NCI-H2196 (cell line): Measurements from ENCODE around the gene FEM1C.
A peak's percentile ranks its signal among the peaks of the same experiment; 100 is the strongest.

ENCODE experiments used
- DNase-seq: peaks from one replicate; lab custom pipeline; 2025; ENCODE audit not compliant: unreplicated experiment; lab: John Stamatoyannopoulos, UW

FEM1C gene, protein sequence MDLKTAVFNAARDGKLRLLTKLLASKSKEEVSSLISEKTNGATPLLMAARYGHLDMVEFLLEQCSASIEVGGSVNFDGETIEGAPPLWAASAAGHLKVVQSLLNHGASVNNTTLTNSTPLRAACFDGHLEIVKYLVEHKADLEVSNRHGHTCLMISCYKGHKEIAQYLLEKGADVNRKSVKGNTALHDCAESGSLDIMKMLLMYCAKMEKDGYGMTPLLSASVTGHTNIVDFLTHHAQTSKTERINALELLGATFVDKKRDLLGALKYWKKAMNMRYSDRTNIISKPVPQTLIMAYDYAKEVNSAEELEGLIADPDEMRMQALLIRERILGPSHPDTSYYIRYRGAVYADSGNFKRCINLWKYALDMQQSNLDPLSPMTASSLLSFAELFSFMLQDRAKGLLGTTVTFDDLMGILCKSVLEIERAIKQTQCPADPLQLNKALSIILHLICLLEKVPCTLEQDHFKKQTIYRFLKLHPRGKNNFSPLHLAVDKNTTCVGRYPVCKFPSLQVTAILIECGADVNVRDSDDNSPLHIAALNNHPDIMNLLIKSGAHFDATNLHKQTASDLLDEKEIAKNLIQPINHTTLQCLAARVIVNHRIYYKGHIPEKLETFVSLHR

DNA sequence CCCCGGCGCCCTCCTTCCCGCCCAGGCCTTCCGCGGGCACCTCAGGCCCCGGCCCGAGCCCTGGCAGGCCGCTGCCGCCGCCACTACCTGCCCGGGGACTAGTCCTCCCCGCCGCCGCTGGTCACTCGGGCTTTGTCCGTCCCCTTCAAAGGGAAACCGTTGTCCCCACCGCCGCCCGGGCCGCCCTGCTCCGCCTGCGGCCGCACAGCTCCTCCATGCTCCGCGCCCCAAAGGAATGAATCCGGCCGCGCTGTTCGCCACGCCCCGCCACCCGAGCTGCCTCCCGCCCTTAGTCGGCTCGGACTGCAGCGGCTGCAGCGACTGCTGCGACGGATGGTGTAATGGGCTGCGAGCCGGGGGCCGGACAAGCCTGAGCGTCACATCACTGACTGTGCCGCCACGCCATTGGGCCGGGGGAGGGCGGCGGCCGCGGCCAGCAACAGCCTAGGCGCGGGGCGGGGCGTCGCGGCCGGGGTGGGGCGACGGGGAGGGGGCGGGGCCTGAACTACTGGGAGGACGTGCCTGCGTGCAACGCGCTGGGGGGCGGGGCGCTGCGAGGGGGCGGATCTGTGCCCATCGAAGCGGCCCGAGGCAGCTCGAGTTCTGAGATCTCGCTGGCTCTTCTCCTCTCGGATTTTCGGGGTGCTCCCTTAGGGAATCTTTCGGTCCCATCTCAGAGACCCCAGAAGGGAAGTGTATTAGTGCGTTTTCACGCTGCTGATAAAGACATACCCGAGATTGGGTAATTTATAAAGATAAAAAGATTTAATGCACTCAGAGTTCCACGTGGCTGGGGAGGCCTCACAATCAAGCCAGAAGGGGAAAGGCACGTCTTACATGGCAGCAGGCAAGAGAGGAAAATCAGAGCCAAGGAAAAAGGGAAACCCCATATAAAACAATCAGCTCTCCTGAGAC, at the start of gene FEM1C:
FEM1C (minus strand) TSS at position 340 of the 915 bp plus-strand sequence. CDS start 1,282 bp downstream, outside the sequence.
- DNase-seq = peak; percentile 94

- DNase-seq = no peak
Measured at GRCh38 chr5:115589043-115589442, 44.5 kb upstream of the FEM1C start.

DNA sequence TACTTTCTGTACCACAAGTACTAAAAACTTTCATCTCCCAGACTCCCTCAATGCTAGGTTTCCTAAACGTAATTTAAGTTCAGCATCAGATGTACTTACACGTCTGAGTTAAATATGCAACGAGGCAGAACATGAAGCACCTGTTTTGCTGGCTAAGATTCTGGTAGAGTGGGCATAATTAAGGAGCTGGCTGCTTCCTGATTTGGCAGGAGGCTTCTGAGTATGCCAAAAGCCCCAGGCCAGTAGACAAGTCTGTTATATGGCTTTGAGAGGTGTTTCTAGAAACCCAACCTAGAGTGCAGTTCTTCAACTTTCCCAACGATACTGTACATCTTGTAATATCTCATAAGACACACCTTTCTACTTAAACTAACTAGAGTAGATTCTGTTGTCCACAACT, 44.1 kb upstream of the FEM1C start:
- no peak for DNase-seq

- DNase-seq = peak; percentile 30
Measured at GRCh38 chr5:115586525-115587146, 42.1 kb upstream of the FEM1C start.

DNA sequence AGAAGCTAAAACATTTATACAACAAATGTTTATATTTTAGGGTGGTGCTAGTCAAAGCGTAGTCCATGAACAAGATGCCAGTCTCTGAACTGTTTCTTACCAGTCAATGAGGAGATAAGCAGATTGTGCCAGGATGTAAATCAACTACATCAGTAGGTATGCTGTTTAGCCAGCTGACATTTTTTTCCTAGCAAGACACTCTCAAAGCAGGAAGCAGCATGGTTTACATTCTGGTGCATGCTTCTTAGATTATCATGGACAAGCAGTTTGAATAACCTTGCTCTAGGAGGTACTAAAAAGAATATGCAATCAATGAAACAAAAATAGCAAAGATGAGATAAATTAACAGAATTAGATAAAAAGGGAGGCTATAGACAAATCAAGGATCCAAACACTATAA, 40.7 kb upstream of the FEM1C start:
- DNase-seq = no peak

GRCh38 chr5:115584501-115584900, 39.9 kb upstream of the FEM1C start:
- no peak for DNase-seq

DNA sequence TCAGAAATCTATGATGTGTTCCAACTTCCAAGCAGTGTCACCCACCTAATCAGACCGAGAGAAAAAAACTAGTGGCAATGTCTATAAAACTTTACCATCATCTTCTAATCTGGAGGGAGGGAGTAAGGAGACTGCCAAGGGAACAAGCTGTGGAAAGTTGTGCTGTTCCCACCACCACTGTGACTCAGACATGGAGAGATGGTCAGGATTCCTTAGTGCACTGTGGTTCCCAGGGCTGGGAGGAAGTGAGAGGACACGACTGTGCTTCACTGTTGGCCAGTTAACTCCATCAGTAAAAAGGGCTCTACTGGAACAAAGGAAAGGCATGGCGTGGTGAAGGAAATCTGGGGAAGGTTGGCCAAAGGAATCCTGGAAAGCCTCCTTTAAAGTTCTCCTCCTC, 38.9 kb upstream of the FEM1C start:
- DNase-seq = no peak

DNA sequence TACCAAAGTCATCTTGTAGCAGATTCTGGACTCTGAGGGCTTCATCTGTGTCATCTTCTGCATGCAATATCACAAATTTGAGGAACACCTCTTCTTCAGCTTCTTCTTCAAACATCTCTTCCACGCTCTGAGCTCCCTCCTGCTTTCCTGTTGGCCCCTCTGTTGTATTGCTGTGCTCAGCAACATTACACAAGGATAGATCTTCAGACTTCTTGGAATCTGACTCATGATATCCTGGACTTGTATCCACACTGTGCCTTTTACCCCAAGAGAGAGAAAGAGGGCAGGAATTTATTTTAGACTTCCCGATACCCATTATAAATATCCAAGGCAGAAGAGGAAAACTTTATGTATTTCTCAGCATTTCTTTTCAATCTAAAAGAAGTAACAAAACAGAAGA, 36.4 kb upstream of the FEM1C start:
- no peak for DNase-seq

DNA sequence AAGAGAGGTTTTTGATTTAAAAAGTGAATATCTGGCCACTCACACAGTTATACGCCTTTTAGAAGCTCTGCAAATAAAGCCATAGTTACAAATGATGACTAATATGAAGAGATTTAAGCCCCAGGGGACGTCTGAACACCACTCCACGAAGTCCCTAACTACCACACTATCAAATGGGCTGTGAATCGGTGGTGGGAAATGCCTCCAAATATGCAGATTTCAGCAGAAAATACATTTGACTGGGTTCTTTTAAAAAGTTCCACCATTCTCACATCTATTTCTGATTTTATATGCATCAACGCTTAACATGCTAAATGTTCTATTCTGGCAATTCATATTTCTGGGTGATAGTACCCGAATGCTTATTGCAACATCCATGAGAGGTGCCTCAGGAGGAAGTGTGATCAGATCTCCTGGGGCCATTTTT, 35.2 kb upstream of the FEM1C start:
- DNase-seq = no peak

GRCh38 chr5:115579216-115579615, 34.6 kb upstream of the FEM1C start:
- no peak for DNase-seq

GRCh38 chr5:115578657-115579056, 34.1 kb upstream of the FEM1C start:
- DNase-seq = no peak

GRCh38 chr5:115577741-115578140, 33.2 kb upstream of the FEM1C start:
- DNase-seq = no peak

GRCh38 chr5:115577329-115577728, 32.8 kb upstream of the FEM1C start:
- no peak for DNase-seq

DNA sequence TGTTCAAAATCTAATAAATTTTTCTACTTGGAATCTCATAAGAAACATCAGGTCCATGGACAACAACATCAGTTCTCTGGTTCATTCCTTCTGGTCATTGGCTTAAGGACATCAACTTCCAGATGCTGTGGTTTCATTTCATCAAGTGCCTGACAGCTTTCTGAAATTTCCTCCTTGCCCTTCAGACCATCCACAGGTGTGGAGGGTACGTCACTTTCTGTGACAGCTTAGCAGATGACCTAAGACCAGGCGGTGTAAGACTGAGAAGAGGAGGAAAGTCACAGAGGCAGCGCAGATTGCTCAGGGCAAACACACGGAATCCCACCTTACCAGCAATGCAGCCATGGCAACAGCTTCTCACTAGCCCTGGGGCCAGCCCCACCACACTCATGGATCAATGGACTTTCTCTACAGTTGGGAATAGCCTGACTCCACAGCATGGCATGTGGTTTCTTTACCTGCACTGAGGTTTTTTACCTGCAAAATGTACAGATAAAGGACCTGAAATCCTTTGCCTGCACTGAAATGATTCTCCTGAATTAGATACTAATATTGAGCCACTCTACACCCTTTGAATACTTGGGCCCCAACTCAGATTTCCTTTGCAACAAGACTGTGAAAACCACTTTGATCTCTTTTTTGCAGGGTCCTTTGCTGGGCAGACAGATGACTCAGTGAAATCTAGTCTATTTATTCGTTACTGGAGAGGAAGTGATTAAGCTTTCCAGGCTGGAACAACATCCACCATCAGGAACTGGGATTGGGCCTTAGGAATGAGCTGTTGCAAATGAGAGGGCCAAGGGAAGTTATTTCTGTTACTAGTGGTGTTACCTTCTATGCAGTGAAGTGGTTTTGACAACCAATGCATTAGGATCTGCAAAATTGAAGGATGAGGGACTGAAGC, 30.8 kb upstream of the FEM1C start:
- DNase-seq = no peak

DNA sequence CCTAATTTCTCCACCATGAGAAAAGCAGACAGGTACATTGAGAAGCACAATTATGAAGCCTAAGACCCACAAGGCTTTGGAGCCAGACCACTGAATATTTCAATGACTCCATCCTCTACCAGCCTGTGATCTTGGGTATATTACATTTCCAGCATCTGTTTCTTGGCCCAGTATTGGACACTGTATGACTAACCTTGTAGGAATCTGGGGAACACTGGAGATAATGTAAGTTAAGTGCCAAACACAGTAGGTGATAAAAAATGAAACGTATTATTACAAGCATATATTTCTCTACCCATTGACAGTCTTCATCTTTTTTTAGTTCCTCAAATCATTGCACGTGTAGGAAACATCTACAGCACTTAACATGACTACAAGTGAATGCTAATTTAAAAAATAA, 28.6 kb upstream of the FEM1C start:
- no peak for DNase-seq

GRCh38 chr5:115571441-115571878, 26.9 kb upstream of the FEM1C start:
- DNase-seq = peak; percentile 53

DNA sequence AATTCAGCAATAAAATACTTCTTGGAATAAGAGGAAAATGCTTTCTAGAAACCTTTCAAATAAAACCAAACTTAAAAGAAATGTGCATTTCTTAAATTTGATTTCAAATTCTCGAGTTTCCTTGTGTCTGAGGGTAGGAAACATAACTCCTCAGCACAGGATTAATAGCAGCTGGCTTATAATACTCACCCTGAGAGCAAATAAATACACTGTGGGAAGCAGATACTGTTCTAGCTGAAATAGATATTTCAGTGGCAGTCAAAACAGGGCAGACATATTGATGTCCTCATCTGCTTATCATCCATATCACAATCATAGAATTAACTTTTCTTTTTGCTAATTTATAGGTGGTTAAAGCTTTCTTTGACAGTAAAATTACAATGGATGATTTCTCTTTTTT, 24.1 kb upstream of the FEM1C start:
- no peak for DNase-seq

DNA sequence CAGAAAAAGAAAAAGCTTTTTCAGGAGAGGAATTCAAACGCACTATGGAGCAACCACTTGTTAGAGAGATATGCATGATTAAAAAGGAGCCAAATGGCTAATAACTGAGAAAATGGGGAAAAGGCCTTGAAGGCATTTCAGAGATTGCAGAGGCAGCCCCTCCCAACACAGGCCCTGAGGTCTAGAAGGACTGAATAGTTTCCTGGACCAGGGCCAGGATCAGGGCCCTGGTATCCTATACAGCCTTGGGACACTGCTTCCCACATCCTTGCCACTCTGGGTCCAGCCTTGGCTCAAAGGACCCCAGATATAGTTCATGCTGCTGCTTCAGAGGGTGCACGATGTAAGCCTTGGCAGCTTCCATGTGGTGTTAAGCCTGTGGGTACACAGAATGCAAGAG, 20.7 kb upstream of the FEM1C start:
- no peak for DNase-seq

- no peak for DNase-seq
Measured at GRCh38 chr5:115561176-115561575, 16.6 kb upstream of the FEM1C start.

DNA sequence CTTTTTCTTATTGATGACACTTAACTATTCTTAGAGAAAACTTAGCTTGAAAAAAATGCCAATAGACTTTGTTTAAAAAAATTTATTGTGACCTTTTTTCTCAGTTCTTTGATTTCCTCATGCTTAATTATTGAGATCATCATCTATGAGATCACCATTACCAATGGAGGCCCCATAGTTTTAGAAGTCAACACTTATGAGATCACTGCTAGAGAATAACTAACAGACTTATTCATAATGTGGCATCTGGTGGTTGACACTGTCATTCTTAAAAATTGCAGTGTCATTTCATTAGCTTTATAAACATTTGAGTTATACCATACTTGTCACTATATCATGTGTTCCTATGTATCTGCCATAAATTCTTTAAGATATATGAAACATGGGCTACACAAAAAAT, 14.9 kb upstream of the FEM1C start:
- no peak for DNase-seq
